Liver (tissue), 9 donors: Measurements from ENCODE around the gene VLDLR. TPM values are rescaled to one million over a fixed set of nuclear protein-coding genes. Genes with fewer than 3 reads are reported as not detected.

ENCODE experiments used
- DNase-seq: peaks from one replicate; pipeline ENCODE4 v3.0.0-alpha.2; 2017; ENCODE audit warnings: low spot score
- H3K27ac ChIP-seq, 2 donors: one replicate each; pipeline ENCODE4 v1.7.0; 2013; ENCODE audit warnings: inconsistent platforms in 2 of 2, low read length in 2 of 2, control low read depth in 1 of 2, low read depth in 1 of 2, mild to moderate bottlenecking in 1 of 2
- H3K27me3 ChIP-seq, 4 donors: one replicate each; pipeline versions ENCODE4 v1.6.1 to v1.7.0; 2013; ENCODE audit warnings: low read length in 3 of 4, inconsistent platforms in 1 of 4, mild to moderate bottlenecking in 1 of 4, moderate library complexity in 1 of 4; ENCODE audit not compliant: control insufficient read depth in 4 of 4, insufficient read depth in 4 of 4
- H3K36me3 ChIP-seq, 4 donors: one replicate each; pipeline versions ENCODE4 v1.6.1 to v1.7.0; 2013; ENCODE audit warnings: low read length in 3 of 4, mild to moderate bottlenecking in 3 of 4, low read depth in 1 of 4, moderate library complexity in 1 of 4; ENCODE audit not compliant: control insufficient read depth in 4 of 4, insufficient read depth in 3 of 4
- H3K4me1 ChIP-seq, 4 donors: one replicate each; pipeline versions ENCODE4 v1.6.1 to v1.7.0; 2013; ENCODE audit warnings: low read length in 3 of 4, mild to moderate bottlenecking in 3 of 4, moderate library complexity in 1 of 4; ENCODE audit not compliant: control insufficient read depth in 4 of 4, insufficient read depth in 4 of 4
- H3K4me3 ChIP-seq, 3 donors: one replicate each; pipeline versions ENCODE4 v1.6.1 to v1.7.0; 2013; ENCODE audit warnings: low read length in 3 of 3, control low read depth in 1 of 3, low read depth in 1 of 3, mild to moderate bottlenecking in 1 of 3
- H3K9ac ChIP-seq, 2 donors: one replicate each; pipeline ENCODE4 v1.7.0; 2013; ENCODE audit warnings: low read length in 2 of 2, mild to moderate bottlenecking in 2 of 2, moderate library complexity in 2 of 2, control low read depth in 1 of 2, low read depth in 1 of 2
- H3K9me3 ChIP-seq, 4 donors: one replicate each; pipeline versions ENCODE4 v1.6.1 to v1.7.0; 2013; ENCODE audit warnings: low read length in 3 of 4; ENCODE audit not compliant: control insufficient read depth in 4 of 4
- ATF3 ChIP-seq: IDR thresholded peaks from 2 replicates; pipeline ENCODE4 v1.6.1; 2016; ENCODE audit warnings: antibody characterized with exemption
- CTCF ChIP-seq: fragments of 150-350 bp; IDR thresholded peaks from 2 replicates; pipeline ENCODE4 v1.5.1; 2017; ENCODE audit warnings: improper control_type of control experiment, low read depth, low read length; ENCODE audit not compliant: missing input control
- EGR1 ChIP-seq, 2 donors: IDR thresholded peaks; 2 replicates each; pipeline ENCODE4 v1.6.1; 2016 to 2018; ENCODE audit warnings: antibody characterized with exemption in 2 of 2, low read depth in 2 of 2
- FOXA1 ChIP-seq: IDR thresholded peaks from 2 replicates; pipeline ENCODE4 v1.6.1; 2016; ENCODE audit warnings: antibody characterized with exemption
- FOXA2 ChIP-seq: IDR thresholded peaks from 2 replicates; pipeline ENCODE4 v1.6.1; 2016; ENCODE audit warnings: antibody characterized with exemption
- GABPA ChIP-seq, 2 donors: IDR thresholded peaks in 1 of 2; conservative IDR thresholded peaks in 1 of 2; 2 replicates each; pipeline ENCODE4 v1.6.1; 2016; ENCODE audit warnings: antibody characterized with exemption in 2 of 2, mild to moderate bottlenecking in 1 of 2, moderate library complexity in 1 of 2
- HNF4A ChIP-seq, 2 donors: conservative IDR thresholded peaks; 2 replicates each; pipeline ENCODE4 v1.6.1; 2016; ENCODE audit warnings: antibody characterized with exemption in 2 of 2, mild to moderate bottlenecking in 2 of 2
- HNF4G ChIP-seq: IDR thresholded peaks from 2 replicates; pipeline ENCODE4 v1.6.1; 2016; ENCODE audit warnings: antibody characterized with exemption
- JUND ChIP-seq, 2 donors: IDR thresholded peaks; 2 replicates each; pipeline ENCODE4 v1.6.1; 2016; ENCODE audit warnings: antibody characterized with exemption in 2 of 2
- MAX ChIP-seq: IDR thresholded peaks from 2 replicates; pipeline ENCODE4 v1.6.1; 2016; ENCODE audit warnings: antibody characterized with exemption
- NR2F2 ChIP-seq: IDR thresholded peaks from 2 replicates; pipeline ENCODE4 v1.6.1; 2016; ENCODE audit warnings: antibody characterized with exemption
- RAD21 ChIP-seq, 2 donors: IDR thresholded peaks; 2 replicates each; pipeline ENCODE4 v1.6.1; 2016; ENCODE audit warnings: antibody characterized with exemption in 2 of 2, mild to moderate bottlenecking in 2 of 2
- REST ChIP-seq: IDR thresholded peaks from 2 replicates; pipeline ENCODE4 v1.6.1; 2016; ENCODE audit warnings: antibody characterized with exemption, mild to moderate bottlenecking
- RXRA ChIP-seq, 2 donors: IDR thresholded peaks; 2 replicates each; pipeline ENCODE4 v1.6.1; 2017 to 2018; ENCODE audit warnings: antibody characterized with exemption in 2 of 2, mild to moderate bottlenecking in 1 of 2
- SP1 ChIP-seq: IDR thresholded peaks from 2 replicates; pipeline ENCODE4 v1.6.1; 2018; ENCODE audit warnings: antibody characterized with exemption, mild to moderate bottlenecking
- TAF1 ChIP-seq: conservative IDR thresholded peaks from 2 replicates; pipeline ENCODE4 v1.6.1; 2016; ENCODE audit warnings: antibody characterized with exemption, mild to moderate bottlenecking
- YY1 ChIP-seq: IDR thresholded peaks from 2 replicates; pipeline ENCODE4 v1.6.1; 2016; ENCODE audit warnings: antibody characterized with exemption, mild to moderate bottlenecking
- ZBTB33 ChIP-seq: IDR thresholded peaks from 2 replicates; pipeline ENCODE4 v1.6.1; 2016; ENCODE audit warnings: antibody characterized with exemption
- WGBS: extraction: QIAGEN DNeasy Blood & Tissue Kit; methylation state at CpG from one replicate; pipeline ENCODE4 v1.1.7; 2013; 5-methylcytosine and 5-hydroxymethylcytosine counted together
- polyA plus RNA-seq, 2 donors: library from polyadenylated mRNA; stranded (reverse) in 1 of 2; unstranded in 1 of 2; fragments of 200-250 nt in 1 of 2; fragments of >200 nt in 1 of 2; fragmentation: Nextera tagmentation in 1 of 2; extraction: Ambion mirVana in 1 of 2; gene quantifications; one replicate each; pipeline versions ENCODE4 v1.2.1 to v1.2.3, GENCODE V29; 2013 to 2015
- total RNA-seq, 2 donors: library from RNA; depleted of rRNA; stranded (reverse); fragments of >200 nt; gene quantifications; one replicate each; pipeline ENCODE4 v1.2.3, GENCODE V29; 2014
- donor health status: healthy.
- donor health status: healthy.
- donor health status: healthy.
- donor health status: healthy.
- donor health status: healthy.

The VLDLR gene
- total and polyA plus RNA-seq, 4 donors: 0.44 to 2.8 (median 1.4) TPM

- H3K27me3 ChIP-seq: no peaks in the 10 kb centered on the region
- H3K27ac ChIP-seq: no peak overlapping the region
- H3K4me1 ChIP-seq: no peaks in the 10 kb centered on the region
- no peak overlapping the region for H3K4me3 ChIP-seq
- DNase-seq: no peak
- TF ChIP-seq NR2F2 (no peak), FOXA1 (no peak), HNF4G (no peak), REST (no peak), ATF3 (no peak), EGR1 (IDR thresholded peaks at IDR 0.05; ENCODE audit: low read depth in 2 of 2) (no peak), MAX (no peak), FOXA2 (no peak), GABPA (IDR thresholded peaks at IDR 0.05 in 1 of 2, conservative IDR thresholded peaks at IDR 0.05 in 1 of 2) (no peak), RAD21 (IDR thresholded peaks at IDR 0.05) (no peak), JUND (IDR thresholded peaks at IDR 0.05) (no peak), RXRA (IDR thresholded peaks at IDR 0.05) (no peak), CTCF (no peak), YY1 (no peak), ZBTB33 (no peak), SP1 (no peak), TAF1 (no peak)
- no peaks in the 10 kb centered on the region for H3K36me3 ChIP-seq
- WGBS: 91% methylated on average over 3 of the region's 3 CpGs
- H3K9me3 ChIP-seq: no peaks in the 10 kb centered on the region
- no peak overlapping the region for H3K9ac ChIP-seq
Observed at GRCh38 chr9:2688636-2689035, 67.0 kb downstream of the VLDLR start.

- Histone ChIP-seq H3K9me3 (no peaks in the 10 kb centered on the region), H3K36me3 (no peaks in the 10 kb centered on the region), H3K27ac (no peak overlapping the region), H3K4me1 (no peaks in the 10 kb centered on the region), H3K4me3 (no peak overlapping the region), H3K27me3 (no peaks in the 10 kb centered on the region), H3K9ac (no peak overlapping the region)
- TF ChIP-seq FOXA2: no peak
- no peak for TF ChIP-seq HNF4A (conservative IDR thresholded peaks at IDR 0.05)
- no peak for TF ChIP-seq HNF4G
- no peak for TF ChIP-seq MAX
- TF ChIP-seq CTCF: no peak
- TF ChIP-seq GABPA (IDR thresholded peaks at IDR 0.05 in 1 of 2, conservative IDR thresholded peaks at IDR 0.05 in 1 of 2): no peak
- no peak for TF ChIP-seq REST
- TF ChIP-seq YY1: no peak
- TF ChIP-seq RAD21 (IDR thresholded peaks at IDR 0.05): no peak
- WGBS: 92% methylated on average over 1 of the region's 1 CpG
- no peak for DNase-seq
Observed at GRCh38 chr9:2691212-2691611, 69.6 kb downstream of the VLDLR start.
